LHCN-M2 (cell line): ENCODE data around the gene LVRN. TPM values are rescaled to one million over a fixed set of nuclear protein-coding genes. Genes with fewer than 3 reads are reported as not detected.

Source experiments
- DNase-seq: peaks from one replicate; pipeline ENCODE4 v3.0.0-alpha.2; 2012; ENCODE audit warnings: low read depth
- total RNA-seq: library from RNA; depleted of rRNA; stranded (reverse); fragments of >200 nt; gene quantifications from 2 replicates; pipeline ENCODE4 v1.2.3, GENCODE V29; 2014

LVRN gene
- total RNA-seq, 1 experiment from 2014 or later: 0.11 TPM

- DNase-seq: no peak
Observed at GRCh38 chr5:115954144-115954543, 8.1 kb upstream of the LVRN start.

GRCh38 chr5:115956957-115957356 lies 5.3 kb upstream of the LVRN start:
- DNase-seq: no peak

GRCh38 chr5:115961381-115962238 lies 665 bp upstream of the LVRN start:
- DNase-seq: peak; percentile 19

GRCh38 chr5:115962565-115963402 lies 509 bp downstream of the LVRN start:
- DNase-seq: no peak

- no peak for DNase-seq
Observed at GRCh38 chr5:115963566-115963965, 1.3 kb downstream of the LVRN start.

- DNase-seq: no peak
Observed at GRCh38 chr5:115968770-115969169, 6.5 kb downstream of the LVRN start.

- DNase-seq: no peak
Observed at GRCh38 chr5:115977096-115977495, 14.8 kb downstream of the LVRN start.

- DNase-seq: peak; percentile 71
Observed at GRCh38 chr5:115977988-115978387, 15.7 kb downstream of the LVRN start.

- DNase-seq: no peak
Observed at GRCh38 chr5:115978779-115979178, 16.5 kb downstream of the LVRN start.

- peak; percentile 53 for DNase-seq
Observed at GRCh38 chr5:115979201-115980041, 17.1 kb downstream of the LVRN start.

GRCh38 chr5:115983519-115983918 lies 21.2 kb downstream of the LVRN start:
- no peak for DNase-seq

- DNase-seq: no peak
Observed at GRCh38 chr5:115985802-115986757, 23.8 kb downstream of the LVRN start.

- DNase-seq: no peak
Observed at GRCh38 chr5:115988002-115988401, 25.7 kb downstream of the LVRN start.

GRCh38 chr5:115992848-115993350 lies 30.6 kb downstream of the LVRN start:
- DNase-seq: no peak

- no peak for DNase-seq
Observed at GRCh38 chr5:115995351-115995750, 33.1 kb downstream of the LVRN start.

- DNase-seq: no peak
Observed at GRCh38 chr5:116002116-116002906, 40.0 kb downstream of the LVRN start.

- DNase-seq: no peak
Observed at GRCh38 chr5:116004248-116004647, 42.0 kb downstream of the LVRN start.

GRCh38 chr5:116009806-116010205 lies 47.5 kb downstream of the LVRN start:
- DNase-seq: no peak

- no peak for DNase-seq
Observed at GRCh38 chr5:116011046-116011445, 48.8 kb downstream of the LVRN start.
